ENCODE data around the gene PCDH18. TPM values are rescaled to one million over a fixed set of nuclear protein-coding genes. Genes with fewer than 3 reads are reported as not detected.

The PCDH18 gene, protein sequence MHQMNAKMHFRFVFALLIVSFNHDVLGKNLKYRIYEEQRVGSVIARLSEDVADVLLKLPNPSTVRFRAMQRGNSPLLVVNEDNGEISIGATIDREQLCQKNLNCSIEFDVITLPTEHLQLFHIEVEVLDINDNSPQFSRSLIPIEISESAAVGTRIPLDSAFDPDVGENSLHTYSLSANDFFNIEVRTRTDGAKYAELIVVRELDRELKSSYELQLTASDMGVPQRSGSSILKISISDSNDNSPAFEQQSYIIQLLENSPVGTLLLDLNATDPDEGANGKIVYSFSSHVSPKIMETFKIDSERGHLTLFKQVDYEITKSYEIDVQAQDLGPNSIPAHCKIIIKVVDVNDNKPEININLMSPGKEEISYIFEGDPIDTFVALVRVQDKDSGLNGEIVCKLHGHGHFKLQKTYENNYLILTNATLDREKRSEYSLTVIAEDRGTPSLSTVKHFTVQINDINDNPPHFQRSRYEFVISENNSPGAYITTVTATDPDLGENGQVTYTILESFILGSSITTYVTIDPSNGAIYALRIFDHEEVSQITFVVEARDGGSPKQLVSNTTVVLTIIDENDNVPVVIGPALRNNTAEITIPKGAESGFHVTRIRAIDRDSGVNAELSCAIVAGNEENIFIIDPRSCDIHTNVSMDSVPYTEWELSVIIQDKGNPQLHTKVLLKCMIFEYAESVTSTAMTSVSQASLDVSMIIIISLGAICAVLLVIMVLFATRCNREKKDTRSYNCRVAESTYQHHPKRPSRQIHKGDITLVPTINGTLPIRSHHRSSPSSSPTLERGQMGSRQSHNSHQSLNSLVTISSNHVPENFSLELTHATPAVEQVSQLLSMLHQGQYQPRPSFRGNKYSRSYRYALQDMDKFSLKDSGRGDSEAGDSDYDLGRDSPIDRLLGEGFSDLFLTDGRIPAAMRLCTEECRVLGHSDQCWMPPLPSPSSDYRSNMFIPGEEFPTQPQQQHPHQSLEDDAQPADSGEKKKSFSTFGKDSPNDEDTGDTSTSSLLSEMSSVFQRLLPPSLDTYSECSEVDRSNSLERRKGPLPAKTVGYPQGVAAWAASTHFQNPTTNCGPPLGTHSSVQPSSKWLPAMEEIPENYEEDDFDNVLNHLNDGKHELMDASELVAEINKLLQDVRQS
- not detected in 2 replicates for total RNA-seq

DNA sequence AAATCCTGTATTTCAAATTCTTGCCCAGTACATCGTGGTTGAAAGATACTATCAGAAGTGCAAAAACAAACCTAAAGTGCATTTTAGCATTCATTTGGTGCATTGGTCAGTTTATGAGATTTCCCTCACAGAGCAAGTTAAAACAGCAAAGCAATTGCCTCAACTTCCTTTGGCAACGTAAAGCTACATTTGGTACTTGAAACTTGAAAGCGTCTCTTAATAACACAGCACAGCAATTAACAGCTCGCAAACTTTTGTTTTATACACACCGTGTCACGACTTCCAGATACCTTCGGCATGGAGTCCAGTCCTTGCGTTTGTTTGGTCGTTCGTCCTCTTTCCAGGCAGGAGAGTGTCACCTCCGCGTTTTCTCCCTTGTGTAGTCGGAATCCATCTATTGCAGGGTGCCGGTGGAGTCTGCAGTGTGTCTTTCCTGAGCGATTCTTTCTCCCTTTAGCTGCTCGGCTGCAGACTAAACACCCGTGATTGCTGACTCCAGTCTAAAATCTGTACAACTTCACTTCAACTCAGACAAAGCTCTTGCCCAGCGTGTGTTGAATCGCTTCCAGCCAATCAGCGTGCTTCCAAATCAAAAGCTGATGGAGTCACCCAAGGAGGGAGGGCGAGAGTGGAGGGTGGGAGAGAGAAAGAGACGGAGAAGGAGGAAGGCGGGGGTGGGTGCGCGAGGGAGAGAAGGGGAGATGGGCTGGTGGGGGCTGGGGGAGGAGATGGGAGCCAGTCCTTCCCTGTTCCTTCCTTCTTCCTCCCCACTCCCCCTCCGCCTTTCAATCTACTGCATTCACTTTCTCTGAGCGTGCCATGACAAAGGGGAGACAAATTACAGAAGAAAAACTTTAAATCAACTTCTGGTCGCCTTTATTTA, at the start of gene PCDH18:
Gene PCDH18, minus strand, starts transcription at position 509 of the 883 bp plus-strand sequence. Its CDS starts 406 bp downstream, at position 103.
- DNase-seq (ENCODE audit: low spot score) = no peak
- H3K27ac Mint-ChIP-seq = no peak within 1 kb of the TSS
- no peaks in the 10 kb centered on the region for H3K27me3 Mint-ChIP-seq (ENCODE audit: insufficient read depth)
- no peaks in the 10 kb centered on the region for H3K4me1 Mint-ChIP-seq (ENCODE audit: low read depth)
- no peak within 1 kb of the TSS for H3K4me3 Mint-ChIP-seq
- intact Hi-C loops (cut with micrococcal nuclease) = no loop called here
- H3K9me3 Mint-ChIP-seq = no peaks in the 10 kb centered on the region
- no peaks in the 10 kb centered on the region for H3K36me3 Mint-ChIP-seq (ENCODE audit: low read depth)

DNA sequence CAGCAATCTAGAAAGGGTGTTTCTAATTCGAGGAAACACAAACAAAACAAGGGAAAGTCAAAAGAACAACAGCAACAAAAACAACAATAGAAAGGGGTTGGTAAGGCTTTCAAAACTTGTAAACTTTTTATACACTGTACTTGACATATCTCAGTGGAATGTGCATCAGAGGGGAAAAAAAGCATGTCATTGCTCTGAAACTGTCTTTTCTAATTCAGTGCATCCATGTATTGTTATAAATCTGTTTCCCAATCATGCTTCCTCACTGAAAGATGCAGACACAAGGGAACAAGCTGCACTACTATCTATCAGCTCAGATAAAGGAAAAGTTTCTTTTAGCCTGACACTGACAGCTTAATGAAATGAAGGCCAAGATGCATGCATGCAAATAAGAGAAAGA, 44.2 kb upstream of the PCDH18 start:
- no peaks in the 10 kb centered on the region for H3K27me3 Mint-ChIP-seq (ENCODE audit: insufficient read depth)
- no peaks in the 10 kb centered on the region for H3K4me1 Mint-ChIP-seq (ENCODE audit: low read depth)
- no peaks in the 10 kb centered on the region for H3K36me3 Mint-ChIP-seq (ENCODE audit: low read depth)
- no peaks in the 10 kb centered on the region for H3K9me3 Mint-ChIP-seq
- H3K27ac Mint-ChIP-seq = no peak overlapping the region
- no peak for DNase-seq (ENCODE audit: low spot score)
- intact Hi-C loops (cut with micrococcal nuclease) = no loop called here
- no peak overlapping the region for H3K4me3 Mint-ChIP-seq

DNA sequence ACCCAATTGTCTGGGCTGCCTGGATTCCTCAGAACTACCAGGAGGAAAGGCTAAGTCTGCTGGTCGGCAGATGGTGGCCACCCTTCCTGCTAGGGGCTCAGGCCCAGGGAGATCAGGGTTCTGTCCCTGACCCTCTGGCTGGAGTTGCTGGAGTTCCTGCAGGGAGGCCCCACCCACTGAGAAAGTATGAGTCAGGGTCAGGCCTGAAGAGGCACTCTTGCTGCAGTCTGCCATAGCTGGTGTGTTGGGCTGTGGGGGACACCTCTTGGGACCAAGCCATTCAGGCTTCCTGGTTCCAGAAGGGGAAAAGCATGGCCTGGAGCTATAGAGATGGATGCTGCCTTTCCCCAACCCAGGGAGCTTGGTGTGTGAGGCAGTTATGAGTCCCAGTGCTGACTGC, 40.4 kb upstream of the PCDH18 start:
- Mint-ChIP-seq H3K27ac (no peak overlapping the region), H3K4me3 (no peak overlapping the region), H3K4me1 (ENCODE audit: low read depth) (no peaks in the 10 kb centered on the region), H3K36me3 (ENCODE audit: low read depth) (no peaks in the 10 kb centered on the region), H3K27me3 (ENCODE audit: insufficient read depth) (no peaks in the 10 kb centered on the region), H3K9me3 (no peaks in the 10 kb centered on the region)
- intact Hi-C loops (cut with micrococcal nuclease) = no loop called here
- no peak for DNase-seq (ENCODE audit: low spot score)

DNA sequence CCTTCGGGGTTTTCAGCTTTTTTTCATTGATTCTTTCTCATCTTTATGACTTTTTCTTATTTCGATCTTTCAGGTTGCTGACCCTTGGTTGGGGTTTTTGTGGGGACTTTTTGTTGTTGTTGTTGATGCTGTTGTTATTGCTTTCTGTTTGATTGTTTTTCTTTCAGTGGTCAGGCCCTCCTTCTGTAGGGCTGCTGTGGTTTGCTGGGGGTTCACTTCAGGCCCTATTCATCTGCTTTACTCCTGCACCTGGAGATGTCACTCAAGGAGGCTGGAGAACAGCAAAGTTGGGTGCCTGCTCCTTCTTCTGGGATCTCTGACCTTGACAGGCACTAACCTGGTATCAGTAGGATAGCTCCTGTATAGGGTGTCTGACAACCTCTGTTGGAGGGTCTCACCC, 39.9 kb upstream of the PCDH18 start:
- no peak overlapping the region for H3K27ac Mint-ChIP-seq
- no peaks in the 10 kb centered on the region for H3K4me1 Mint-ChIP-seq (ENCODE audit: low read depth)
- H3K27me3 Mint-ChIP-seq (ENCODE audit: insufficient read depth) = no peaks in the 10 kb centered on the region
- no peak for DNase-seq (ENCODE audit: low spot score)
- intact Hi-C loops (cut with micrococcal nuclease) = no loop called here
- H3K4me3 Mint-ChIP-seq = no peak overlapping the region
- no peaks in the 10 kb centered on the region for H3K9me3 Mint-ChIP-seq
- no peaks in the 10 kb centered on the region for H3K36me3 Mint-ChIP-seq (ENCODE audit: low read depth)

DNA sequence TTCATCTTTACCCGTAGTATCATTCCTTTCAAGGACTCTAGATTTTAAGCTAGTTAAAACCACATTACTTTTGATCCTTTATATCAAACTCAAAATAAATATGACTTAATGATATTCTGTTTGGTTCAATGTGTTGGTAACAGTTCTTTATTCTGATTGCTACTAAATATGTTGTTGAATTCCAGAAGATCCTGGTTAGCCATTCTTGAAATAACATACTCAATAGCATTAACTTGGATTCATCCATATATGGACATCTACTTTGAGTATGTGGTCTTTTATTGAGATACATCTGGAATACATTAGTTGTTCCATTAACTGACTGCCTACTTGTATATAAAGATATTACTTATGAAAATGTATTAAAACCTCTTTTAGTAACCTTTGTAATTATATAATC, 27.5 kb upstream of the PCDH18 start:
- Mint-ChIP-seq H3K4me1 (ENCODE audit: low read depth) (no peaks in the 10 kb centered on the region), H3K27me3 (ENCODE audit: insufficient read depth) (no peaks in the 10 kb centered on the region), H3K36me3 (ENCODE audit: low read depth) (no peaks in the 10 kb centered on the region), H3K9me3 (no peaks in the 10 kb centered on the region), H3K27ac (no peak overlapping the region), H3K4me3 (no peak overlapping the region)
- no peak for DNase-seq (ENCODE audit: low spot score)
- intact Hi-C loops (cut with micrococcal nuclease) = no loop called here

DNA sequence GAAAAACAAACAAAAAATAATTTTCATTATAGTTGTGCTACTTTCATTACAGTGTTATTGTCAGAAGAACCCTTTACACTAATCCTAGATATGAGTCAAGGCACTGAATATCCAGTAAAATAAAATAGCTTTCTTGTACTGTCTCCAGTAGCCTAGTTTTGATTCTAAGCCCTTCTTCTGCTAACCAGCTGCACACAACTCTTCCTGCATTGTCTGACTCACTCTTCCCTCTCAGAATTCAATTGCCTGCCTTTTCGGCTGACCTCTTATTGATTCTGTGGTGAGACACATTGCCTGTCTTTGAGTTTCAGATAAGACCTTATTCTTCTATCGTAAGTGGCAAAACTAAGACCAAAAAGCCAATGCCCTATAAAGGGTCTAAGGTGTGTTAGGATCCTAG, 26.7 kb upstream of the PCDH18 start:
- Mint-ChIP-seq H3K27ac (no peak overlapping the region), H3K27me3 (ENCODE audit: insufficient read depth) (no peaks in the 10 kb centered on the region), H3K9me3 (no peaks in the 10 kb centered on the region), H3K4me3 (no peak overlapping the region), H3K4me1 (ENCODE audit: low read depth) (no peaks in the 10 kb centered on the region), H3K36me3 (ENCODE audit: low read depth) (no peaks in the 10 kb centered on the region)
- no peak for DNase-seq (ENCODE audit: low spot score)
- intact Hi-C loops (cut with micrococcal nuclease) = no loop called here

DNA sequence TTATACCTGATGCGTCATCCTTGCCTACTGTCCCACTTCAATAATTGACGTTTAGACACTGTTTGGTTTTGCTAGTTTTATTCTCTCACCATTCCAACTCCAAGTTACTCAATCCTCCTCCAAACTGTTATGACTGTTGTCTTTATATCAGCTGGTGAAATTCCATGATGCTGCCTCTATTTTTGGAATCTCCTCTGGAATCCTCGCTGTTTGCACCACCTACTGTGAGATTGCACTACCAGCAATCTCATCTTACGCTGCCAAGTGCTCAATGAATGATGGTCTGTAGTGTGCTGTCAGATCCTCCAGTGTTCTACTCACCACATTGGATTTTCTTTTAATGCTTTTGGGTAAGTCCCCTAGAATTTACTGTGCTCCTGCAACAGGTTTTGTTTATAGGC, 13.2 kb upstream of the PCDH18 start:
- intact Hi-C loops (cut with micrococcal nuclease) = no loop called here
- Mint-ChIP-seq H3K36me3 (ENCODE audit: low read depth) (no peaks in the 10 kb centered on the region), H3K9me3 (no peaks in the 10 kb centered on the region), H3K27ac (no peak overlapping the region), H3K4me3 (no peak overlapping the region), H3K27me3 (ENCODE audit: insufficient read depth) (no peaks in the 10 kb centered on the region), H3K4me1 (ENCODE audit: low read depth) (no peaks in the 10 kb centered on the region)
- DNase-seq (ENCODE audit: low spot score) = no peak

DNA sequence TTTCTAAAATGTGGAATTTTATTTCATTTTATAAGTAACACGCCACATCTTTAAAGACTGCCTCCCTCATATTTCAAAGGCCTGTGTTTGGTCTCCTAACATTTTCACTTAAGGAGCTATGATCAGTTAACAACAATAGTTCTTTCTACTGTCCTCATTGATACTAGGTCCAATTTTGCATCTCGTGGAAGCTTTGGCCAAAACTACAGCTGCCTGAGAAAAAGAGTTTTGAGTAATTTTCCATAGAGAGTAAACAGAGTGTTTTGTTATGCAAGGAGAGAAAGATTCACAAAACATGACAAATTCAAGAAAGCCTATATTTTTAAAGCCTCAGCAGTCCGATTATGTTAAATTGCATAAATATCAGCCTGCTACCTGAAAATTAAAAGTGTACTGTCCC, 11.4 kb upstream of the PCDH18 start:
- H3K27me3 Mint-ChIP-seq (ENCODE audit: insufficient read depth) = no peaks in the 10 kb centered on the region
- intact Hi-C loops (cut with micrococcal nuclease) = no loop called here
- no peak overlapping the region for H3K4me3 Mint-ChIP-seq
- H3K36me3 Mint-ChIP-seq (ENCODE audit: low read depth) = no peaks in the 10 kb centered on the region
- H3K4me1 Mint-ChIP-seq (ENCODE audit: low read depth) = no peaks in the 10 kb centered on the region
- DNase-seq (ENCODE audit: low spot score) = no peak
- H3K27ac Mint-ChIP-seq = no peak overlapping the region
- no peaks in the 10 kb centered on the region for H3K9me3 Mint-ChIP-seq

DNA sequence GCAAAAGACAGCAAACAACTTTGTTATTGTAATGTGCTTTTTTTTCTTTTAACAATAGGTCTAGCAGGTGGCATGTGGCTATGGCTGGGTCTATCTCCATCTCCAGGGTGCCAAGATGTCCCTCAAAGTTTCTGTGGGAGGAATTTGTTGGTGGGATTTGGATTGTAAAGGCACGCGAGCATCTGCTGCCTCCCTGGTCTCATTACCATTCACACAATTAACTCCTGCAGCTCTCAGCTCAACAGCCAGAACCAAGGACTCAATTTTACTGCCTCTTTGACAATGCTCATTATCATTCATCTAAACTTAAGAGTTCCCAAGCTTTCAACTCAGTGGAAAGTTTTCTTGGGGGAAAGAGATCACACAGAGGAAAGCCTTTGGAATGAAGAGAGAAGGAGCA, 10.9 kb upstream of the PCDH18 start:
- no peaks in the 10 kb centered on the region for H3K9me3 Mint-ChIP-seq
- no peak for DNase-seq (ENCODE audit: low spot score)
- no peak overlapping the region for H3K4me3 Mint-ChIP-seq
- no peak overlapping the region for H3K27ac Mint-ChIP-seq
- H3K36me3 Mint-ChIP-seq (ENCODE audit: low read depth) = no peaks in the 10 kb centered on the region
- no peaks in the 10 kb centered on the region for H3K4me1 Mint-ChIP-seq (ENCODE audit: low read depth)
- intact Hi-C loops (cut with micrococcal nuclease) = no loop called here
- H3K27me3 Mint-ChIP-seq (ENCODE audit: insufficient read depth) = no peaks in the 10 kb centered on the region

DNA sequence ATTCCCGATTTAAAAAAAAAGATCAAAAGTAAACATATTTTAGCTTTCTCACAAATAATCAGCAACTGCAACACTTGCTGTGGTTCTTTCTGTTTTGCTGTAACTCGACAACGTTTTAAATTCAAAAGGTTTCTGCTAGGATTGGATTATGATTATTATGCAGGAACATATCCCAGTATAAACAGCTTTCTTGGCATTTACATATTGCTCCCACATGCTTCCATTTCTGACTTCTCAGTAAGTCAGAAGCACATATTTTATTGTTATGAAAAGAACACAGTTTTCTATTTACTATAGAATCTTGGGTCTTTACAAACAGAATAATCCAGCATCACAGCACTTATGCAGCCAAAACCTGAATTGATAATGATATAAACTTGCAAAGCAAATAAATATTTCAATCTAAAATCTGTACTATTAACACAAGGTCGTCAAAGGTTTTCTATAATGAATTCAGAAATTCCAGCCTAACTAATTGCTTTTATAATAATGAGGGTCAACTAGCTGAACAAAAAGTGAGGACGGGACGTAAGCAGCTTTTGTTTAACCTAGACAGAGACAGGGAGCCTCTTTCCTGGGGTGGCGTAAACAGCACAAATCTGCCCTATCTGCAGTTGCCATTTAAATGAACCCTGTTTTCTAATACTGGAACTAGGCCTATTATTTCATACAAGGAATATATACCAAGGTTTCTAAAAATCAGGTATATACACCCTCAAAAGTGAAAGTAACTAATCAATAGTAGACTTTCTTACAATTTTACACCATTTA, 9.8 kb upstream of the PCDH18 start:
- Mint-ChIP-seq H3K4me3 (no peak overlapping the region), H3K36me3 (ENCODE audit: low read depth) (no peaks in the 10 kb centered on the region), H3K27me3 (ENCODE audit: insufficient read depth) (no peaks in the 10 kb centered on the region), H3K9me3 (no peaks in the 10 kb centered on the region), H3K4me1 (ENCODE audit: low read depth) (no peaks in the 10 kb centered on the region), H3K27ac (no peak overlapping the region)
- intact Hi-C loops (cut with micrococcal nuclease) = no loop called here
- no peak for DNase-seq (ENCODE audit: low spot score)

DNA sequence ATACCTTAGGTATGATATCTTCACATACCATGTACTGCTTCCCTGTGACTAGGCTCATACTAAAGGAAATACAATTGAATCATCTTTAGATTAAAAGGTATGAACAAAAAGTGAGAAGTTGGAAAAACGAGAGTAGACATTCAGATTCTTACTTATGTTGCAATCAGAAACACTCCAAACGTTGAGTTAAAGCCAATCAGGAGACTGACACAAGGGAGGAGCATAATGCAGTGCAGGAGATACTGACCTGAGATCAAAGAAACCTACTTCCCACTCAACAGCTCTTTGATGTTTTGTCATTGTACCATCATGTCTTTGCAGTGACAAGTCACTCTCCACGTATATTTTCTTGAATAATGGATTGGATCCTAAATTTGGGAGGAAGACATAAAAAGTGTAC, 8.9 kb upstream of the PCDH18 start:
- H3K9me3 Mint-ChIP-seq = no peaks in the 10 kb centered on the region
- H3K27ac Mint-ChIP-seq = no peak overlapping the region
- H3K27me3 Mint-ChIP-seq (ENCODE audit: insufficient read depth) = no peaks in the 10 kb centered on the region
- no peak overlapping the region for H3K4me3 Mint-ChIP-seq
- intact Hi-C loops (cut with micrococcal nuclease) = no loop called here
- DNase-seq (ENCODE audit: low spot score) = no peak
- no peaks in the 10 kb centered on the region for H3K4me1 Mint-ChIP-seq (ENCODE audit: low read depth)
- no peaks in the 10 kb centered on the region for H3K36me3 Mint-ChIP-seq (ENCODE audit: low read depth)

DNA sequence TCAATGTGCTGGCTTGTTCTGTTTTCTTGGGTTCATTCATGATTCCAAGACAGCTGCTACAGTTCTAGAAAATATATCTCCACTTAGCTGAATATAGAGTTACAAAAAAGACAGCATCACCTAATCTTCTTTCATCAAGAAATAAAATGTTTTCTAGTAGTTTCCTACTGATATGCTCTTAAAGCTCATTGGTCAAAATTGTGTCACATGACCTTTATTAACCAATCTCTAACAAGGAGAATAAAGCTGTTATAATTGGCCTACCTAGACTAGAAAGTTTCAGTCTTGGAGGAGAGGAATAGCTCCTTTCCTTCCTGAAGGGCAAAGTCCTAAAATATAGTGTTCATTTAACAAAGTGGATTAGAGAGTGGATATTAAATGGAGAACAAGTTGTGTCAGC, 8.1 kb upstream of the PCDH18 start:
- Mint-ChIP-seq H3K36me3 (ENCODE audit: low read depth) (no peaks in the 10 kb centered on the region), H3K27me3 (ENCODE audit: insufficient read depth) (no peaks in the 10 kb centered on the region), H3K27ac (no peak overlapping the region), H3K4me3 (no peak overlapping the region), H3K9me3 (no peaks in the 10 kb centered on the region), H3K4me1 (ENCODE audit: low read depth) (no peaks in the 10 kb centered on the region)
- DNase-seq (ENCODE audit: low spot score) = no peak
- intact Hi-C loops (cut with micrococcal nuclease) = no loop called here
